ENCODE measurements around the gene TMA7B.

TMA7B gene

GRCh38 chr22:39997939-39998726 lies 37.9 kb downstream of the TMA7B start:
- H3K4me3 ChIP-seq (ENCODE audit: low read depth, low read length), result no peak overlapping the region
- TF ChIP-seq, protein P1, sequence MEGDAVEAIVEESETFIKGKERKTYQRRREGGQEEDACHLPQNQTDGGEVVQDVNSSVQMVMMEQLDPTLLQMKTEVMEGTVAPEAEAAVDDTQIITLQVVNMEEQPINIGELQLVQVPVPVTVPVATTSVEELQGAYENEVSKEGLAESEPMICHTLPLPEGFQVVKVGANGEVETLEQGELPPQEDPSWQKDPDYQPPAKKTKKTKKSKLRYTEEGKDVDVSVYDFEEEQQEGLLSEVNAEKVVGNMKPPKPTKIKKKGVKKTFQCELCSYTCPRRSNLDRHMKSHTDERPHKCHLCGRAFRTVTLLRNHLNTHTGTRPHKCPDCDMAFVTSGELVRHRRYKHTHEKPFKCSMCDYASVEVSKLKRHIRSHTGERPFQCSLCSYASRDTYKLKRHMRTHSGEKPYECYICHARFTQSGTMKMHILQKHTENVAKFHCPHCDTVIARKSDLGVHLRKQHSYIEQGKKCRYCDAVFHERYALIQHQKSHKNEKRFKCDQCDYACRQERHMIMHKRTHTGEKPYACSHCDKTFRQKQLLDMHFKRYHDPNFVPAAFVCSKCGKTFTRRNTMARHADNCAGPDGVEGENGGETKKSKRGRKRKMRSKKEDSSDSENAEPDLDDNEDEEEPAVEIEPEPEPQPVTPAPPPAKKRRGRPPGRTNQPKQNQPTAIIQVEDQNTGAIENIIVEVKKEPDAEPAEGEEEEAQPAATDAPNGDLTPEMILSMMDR (IDR thresholded peaks at IDR 0.05; ENCODE audit: low read depth, low read length), result no peak

GRCh38 chr22:39999144-39999757 lies 39.1 kb downstream of the TMA7B start:
- TF ChIP-seq, protein P1 (IDR thresholded peaks at IDR 0.05; ENCODE audit: low read depth, low read length), result no peak
- H3K4me3 ChIP-seq (ENCODE audit: low read depth, low read length), result no peak overlapping the region

GRCh38 chr22:40000171-40000570 lies 40.0 kb downstream of the TMA7B start:
- TF ChIP-seq, protein P1 (IDR thresholded peaks at IDR 0.05; ENCODE audit: low read depth, low read length), result no peak
- no peak overlapping the region for H3K4me3 ChIP-seq (ENCODE audit: low read depth, low read length)

DNA sequence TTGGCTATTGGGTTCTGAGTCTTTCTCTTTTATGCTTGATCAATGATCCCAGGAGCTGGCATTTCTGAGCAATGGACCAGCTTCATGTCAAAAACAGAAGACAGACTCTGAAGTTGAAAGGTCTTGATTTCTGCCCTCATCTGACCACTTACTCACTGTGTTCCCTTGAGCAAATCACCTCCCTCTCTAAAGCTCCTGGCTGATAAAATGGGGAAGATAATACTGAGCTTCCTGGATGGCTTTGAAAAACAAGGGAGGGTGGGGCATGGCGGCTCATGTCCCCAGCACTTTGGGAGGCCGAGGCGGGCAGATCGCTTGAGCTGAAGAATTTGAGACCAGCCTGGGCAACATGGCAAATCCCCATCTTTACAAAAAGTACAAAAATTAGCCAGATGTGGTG lies 40.9 kb downstream of the TMA7B start:
- TF ChIP-seq, protein P1 (IDR thresholded peaks at IDR 0.05; ENCODE audit: low read depth, low read length), result no peak
- no peak overlapping the region for H3K4me3 ChIP-seq (ENCODE audit: low read depth, low read length)

- TF ChIP-seq, protein P1 (IDR thresholded peaks at IDR 0.05; ENCODE audit: low read depth, low read length), result no peak
- H3K4me3 ChIP-seq (ENCODE audit: low read depth, low read length), result no peak overlapping the region
Observed at GRCh38 chr22:40001800-40002577, 41.8 kb downstream of the TMA7B start.

- TF ChIP-seq, protein P1 (IDR thresholded peaks at IDR 0.05; ENCODE audit: low read depth, low read length), result no peak
- H3K4me3 ChIP-seq (ENCODE audit: low read depth, low read length), result no peak overlapping the region
Observed at GRCh38 chr22:40002935-40003715, 42.9 kb downstream of the TMA7B start.

Data from WI38 (cell line).